ENCODE results near the gene MYH4. TPM values are rescaled to one million over a fixed set of nuclear protein-coding genes. Genes with fewer than 3 reads are reported as not detected.

MYH4 gene
- total and polyA plus RNA-seq, 2 of the 4 experiments (the other 2 are of a cell fraction), result not detected

- no peak overlapping the region for H4K91ac ChIP-seq (ENCODE audit: insufficient read depth, low read depth, low read length)
- no peak overlapping the region for H4K5ac ChIP-seq (ENCODE audit: low read depth, low read length)
- no peak overlapping the region for H3K14ac ChIP-seq (replicated peaks; ENCODE audit: low read depth, low read length)
- ATAC-seq (ENCODE audit: low read depth) (no peak), DNase-seq (no peak)
- no peak overlapping the region for H3K27ac ChIP-seq (ENCODE audit: insufficient read depth, low read length)
- H3K4me3 ChIP-seq (ENCODE audit: insufficient read depth, low read depth, low read length), result no peak overlapping the region
- H3K4me2 ChIP-seq (ENCODE audit: low read depth, low read length), result no peak overlapping the region
- dilution Hi-C loops (cut with HindIII; ENCODE audit: low sequenced_read_pairs, unreplicated experiment), result no loop called here
- H3K36me3 ChIP-seq (ENCODE audit: control insufficient read depth, insufficient read depth, low read length), result no peaks in the 10 kb centered on the region
- H3K18ac ChIP-seq (ENCODE audit: low read depth, low read length), result no peak overlapping the region
- ChIA-PET CTCF (no interaction called here), POLR2A (ENCODE audit: unreplicated experiment) (no interaction called here)
- TF ChIP-seq ELK1 (IDR thresholded peaks at IDR 0.05; ENCODE audit: borderline replicate concordance, low read depth, low read length) (no peak), POLR2A (IDR thresholded peaks at IDR 0.05; ENCODE audit: low read depth, low read length) (no peak), RAD21 (IDR thresholded peaks at IDR 0.05; ENCODE audit: low read length) (no peak), FOS (IDR thresholded peaks at IDR 0.05; ENCODE audit: low read depth, low read length) (no peak), RFX5 (IDR thresholded peaks at IDR 0.05; ENCODE audit: low read depth, low read length) (no peak), USF2 (IDR thresholded peaks at IDR 0.05; ENCODE audit: low read depth, low read length) (no peak), CHD1 (IDR thresholded peaks at IDR 0.05; ENCODE audit: low read depth, low read length) (no peak), BHLHE40 (IDR thresholded peaks at IDR 0.05; ENCODE audit: low read depth, low read length) (no peak), RCOR1 (IDR thresholded peaks at IDR 0.05; ENCODE audit: insufficient replicate concordance, low read length) (no peak), MAFK (IDR thresholded peaks at IDR 0.05; ENCODE audit: low read depth, low read length) (no peak), CTCF (conservative IDR thresholded peaks at IDR 0.05; ENCODE audit: low read depth, low read length) (no peak), NFE2L2 (IDR thresholded peaks at IDR 0.05; ENCODE audit: low read depth, low read length) (no peak), CEBPB (IDR thresholded peaks at IDR 0.05; ENCODE audit: low read depth, low read length) (no peak), MXI1 (IDR thresholded peaks at IDR 0.05; ENCODE audit: borderline replicate concordance, low read depth, low read length) (no peak), SMC3 (IDR thresholded peaks at IDR 0.05; ENCODE audit: low read depth, low read length) (no peak), MAZ (IDR thresholded peaks at IDR 0.05; ENCODE audit: borderline replicate concordance, low read depth, low read length) (no peak)
- no peaks in the 10 kb centered on the region for H3K27me3 ChIP-seq (ENCODE audit: control insufficient read depth, insufficient read depth, low read length)
- no peaks in the 10 kb centered on the region for H3K4me1 ChIP-seq (ENCODE audit: control insufficient read depth, insufficient read depth, low read length)
- no peak overlapping the region for H2AK9ac ChIP-seq (replicated peaks; ENCODE audit: low read depth, low read length, poor library complexity)
- peaks cover 2% of the 10 kb centered on the region for H3K9me3 ChIP-seq (ENCODE audit: control insufficient read depth, insufficient read depth, low read length)
- H3K9me1 ChIP-seq (ENCODE audit: insufficient read depth, low read length), result no peaks in the 10 kb centered on the region
- no peak overlapping the region for H2BK120ac ChIP-seq (ENCODE audit: low read depth, low read length)
- no peak overlapping the region for H3K4ac ChIP-seq (ENCODE audit: low read depth, low read length)
- no peak overlapping the region for H2AFZ ChIP-seq (replicated peaks; ENCODE audit: low read length, poor library complexity)
- H3K79me1 ChIP-seq (ENCODE audit: low read depth in 1 of 2, low read length in 2 of 2), result no peaks in the 10 kb centered on the region
- H2BK5ac ChIP-seq (ENCODE audit: low read depth, low read length, poor library complexity, severe bottlenecking), result no peak overlapping the region
- H3K9ac ChIP-seq (ENCODE audit: low read depth, low read length), result no peak overlapping the region
- no peak overlapping the region for H3K56ac ChIP-seq (ENCODE audit: extremely low read depth, insufficient read depth, low read length)
- no peak overlapping the region for H4K8ac ChIP-seq (ENCODE audit: low read depth in 2 of 2, low read length in 2 of 2)
- H3K23ac ChIP-seq (ENCODE audit: low read depth, low read length), result no peak overlapping the region
- 17% methylated on average over 1 of the region's 1 CpG; no CpG with 5 or more reads in 1 of the 2 experiments for WGBS, 2 experiments (ENCODE audit: extremely low coverage in 2 of 2, insufficient read length in 1 of 2)
- intact Hi-C loops (cut with micrococcal nuclease), result no loop called here
- no peaks in the 10 kb centered on the region for H4K20me1 ChIP-seq (ENCODE audit: insufficient read depth, low read length)
- no peak overlapping the region for H2AK5ac ChIP-seq (ENCODE audit: low read depth, low read length)
- in situ Hi-C loops (cut with MboI; ENCODE audit: low sequenced_read_pairs), result no loop called here
- no peak overlapping the region for H2BK20ac ChIP-seq (ENCODE audit: low read depth, low read length)
- BruUV-seq (replicated peaks), result no TSS peak
- no peak overlapping the region for H2BK15ac ChIP-seq (ENCODE audit: low read depth, low read length)
Observed at GRCh38 chr17:10477701-10478100, 8.3 kb upstream of the MYH4 start.
